Measurements from ENCODE around the gene IFT88.
"Not testable (repeated sequence)": the region's sequence is repeated elsewhere in the genome, so short reads cannot be mapped to it uniquely, and the experiment has no call there.

IFT88 gene

GRCh38 chr13:20647758-20648157 is 80.8 kb downstream of the IFT88 start:
- DNase-seq = no peak

- DNase-seq = no peak
Observed at GRCh38 chr13:20652946-20653345, 86.0 kb downstream of the IFT88 start.

GRCh38 chr13:20654156-20654555 is 87.2 kb downstream of the IFT88 start:
- DNase-seq = no peak

GRCh38 chr13:20658451-20659040 is 91.6 kb downstream of the IFT88 start:
- DNase-seq = no peak

GRCh38 chr13:20664351-20664750 is 97.4 kb downstream of the IFT88 start:
- DNase-seq = no peak

- no peak for DNase-seq
Observed at GRCh38 chr13:20666948-20667347, 100.0 kb downstream of the IFT88 start.

- DNase-seq = no peak
Observed at GRCh38 chr13:20667857-20668437, 101.0 kb downstream of the IFT88 start.

- DNase-seq = no peak
Observed at GRCh38 chr13:20669162-20669561, 102.2 kb downstream of the IFT88 start.

- DNase-seq = no peak
Observed at GRCh38 chr13:20671789-20672188, 104.8 kb downstream of the IFT88 start.

- DNase-seq = no peak
Observed at GRCh38 chr13:20672772-20673171, 105.8 kb downstream of the IFT88 start.

- DNase-seq = no peak
Observed at GRCh38 chr13:20673715-20674114, 106.8 kb downstream of the IFT88 start.

GRCh38 chr13:20676213-20676612 is 109.3 kb downstream of the IFT88 start:
- DNase-seq = no peak

- DNase-seq = not testable (repeated sequence)
Observed at GRCh38 chr13:20678606-20679005, 111.6 kb downstream of the IFT88 start.

- no peak for DNase-seq
Observed at GRCh38 chr13:20679879-20680278, 112.9 kb downstream of the IFT88 start.

- DNase-seq = no peak
Observed at GRCh38 chr13:20680416-20681080, 113.6 kb downstream of the IFT88 start.

- not testable (repeated sequence) for DNase-seq
Observed at GRCh38 chr13:20681481-20681880, 114.5 kb downstream of the IFT88 start.

GRCh38 chr13:20682061-20682460 is 115.1 kb downstream of the IFT88 start:
- DNase-seq = no peak

- DNase-seq = no peak
Observed at GRCh38 chr13:20684041-20684440, 117.1 kb downstream of the IFT88 start.

GRCh38 chr13:20684546-20684945 is 117.6 kb downstream of the IFT88 start:
- DNase-seq = no peak

GRCh38 chr13:20685092-20685491 is 118.1 kb downstream of the IFT88 start:
- no peak for DNase-seq

GRCh38 chr13:20686167-20686566 is 119.2 kb downstream of the IFT88 start:
- DNase-seq = no peak

- DNase-seq = no peak
Observed at GRCh38 chr13:20686863-20687579, 120.1 kb downstream of the IFT88 start.

GRCh38 chr13:20689291-20689690 is 122.3 kb downstream of the IFT88 start:
- DNase-seq = no peak

- no peak for DNase-seq
Observed at GRCh38 chr13:20691616-20692015, 124.7 kb downstream of the IFT88 start.
